ENCODE measurements around the gene TEX101.

DNA sequence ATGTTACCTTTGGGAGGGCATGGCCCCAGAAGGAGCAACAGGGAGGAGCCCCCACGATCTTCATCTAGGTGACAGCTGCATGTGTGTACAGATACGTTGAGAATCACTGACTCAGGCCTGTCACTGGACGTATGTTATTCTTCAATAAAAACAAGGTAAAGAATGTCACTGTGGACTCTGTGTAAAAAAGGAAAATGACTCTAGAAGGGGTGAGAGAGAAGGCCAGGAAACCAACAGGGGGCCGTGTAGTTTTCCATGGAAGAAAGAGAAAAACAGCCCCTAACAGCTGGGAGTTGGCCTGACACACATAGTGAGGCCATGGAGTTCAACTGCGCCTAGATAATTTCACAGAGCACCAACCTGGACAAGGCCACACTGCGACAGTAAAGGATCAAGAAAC, 52.6 kb downstream of the TEX101 start:
- no peak for TF ChIP-seq CTCF (IDR thresholded peaks at IDR 0.05; ENCODE audit: low read depth, low read length)
- TF ChIP-seq, protein P1, sequence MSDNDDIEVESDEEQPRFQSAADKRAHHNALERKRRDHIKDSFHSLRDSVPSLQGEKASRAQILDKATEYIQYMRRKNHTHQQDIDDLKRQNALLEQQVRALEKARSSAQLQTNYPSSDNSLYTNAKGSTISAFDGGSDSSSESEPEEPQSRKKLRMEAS (IDR thresholded peaks at IDR 0.05; ENCODE audit: low read depth, low read length) = no peak

Data from NB4 (cell line).